Neural progenitor cell (in vitro differentiated cells): ENCODE data around the gene NUP133. TPM values are rescaled to one million over a fixed set of nuclear protein-coding genes. Genes with fewer than 3 reads are reported as not detected.

Experiments
- DNase-seq: peaks from one replicate; pipeline ENCODE4 v3.0.0-alpha.2; 2016; ENCODE audit warnings: low spot score
- H2AFZ ChIP-seq: fragments of 200-600 bp; sonication (generic); replicated peaks from 2 replicates; pipeline ENCODE4 v1.6.1; 2016; ENCODE audit warnings: antibody characterized with exemption
- H3F3A ChIP-seq: fragments of 200-600 bp; sonication (generic); 2 replicates; pipeline ENCODE4 v1.6.1; 2016; ENCODE audit warnings: antibody characterized with exemption, low read depth
- H3K27ac ChIP-seq: fragments of 200-600 bp; sonication (generic); 2 replicates; pipeline ENCODE4 v1.5.1; 2016; ENCODE audit warnings: mild to moderate bottlenecking
- H3K27me3 ChIP-seq: fragments of 200-600 bp; sonication (generic); 2 replicates; pipeline ENCODE4 v1.6.1; 2016; ENCODE audit warnings: mild to moderate bottlenecking, moderate library complexity
- H3K36me3 ChIP-seq: fragments of 200-600 bp; sonication (generic); 2 replicates; pipeline ENCODE4 v1.5.1; 2016
- H3K4me1 ChIP-seq: fragments of 200-600 bp; sonication (generic); 2 replicates; pipeline ENCODE4 v1.6.1; 2016; ENCODE audit warnings: mixed run types
- H3K4me2 ChIP-seq: fragments of 200-600 bp; sonication (generic); 2 replicates; pipeline ENCODE4 v1.6.1; 2016
- H3K4me3 ChIP-seq: fragments of 200-600 bp; sonication (generic); 2 replicates; pipeline ENCODE4 v1.5.1; 2016
- H3K79me2 ChIP-seq: fragments of 200-600 bp; sonication (generic); 2 replicates; pipeline ENCODE4 v1.6.1; 2016; ENCODE audit warnings: low read depth
- H3K9ac ChIP-seq: fragments of 200-600 bp; sonication (generic); 2 replicates; pipeline ENCODE4 v1.6.1; 2016
- H3K9me3 ChIP-seq: fragments of 200-600 bp; sonication (generic); 2 replicates; pipeline ENCODE4 v1.5.1; 2016; ENCODE audit warnings: low read depth
- H4K20me1 ChIP-seq: fragments of 200-600 bp; sonication (generic); 2 replicates; pipeline ENCODE4 v1.6.1; 2016; ENCODE audit warnings: low read depth
- H3K27ac Mint-ChIP-seq: 3 replicates; pipeline ENCODE4 v1.8.0; 2021; ENCODE audit warnings: mixed read lengths
- H3K27me3 Mint-ChIP-seq: 2 replicates; pipeline ENCODE4 v1.8.0; 2022; ENCODE audit warnings: low read depth, mild to moderate bottlenecking, inconsistent platforms, moderate library complexity, mixed read lengths; ENCODE audit not compliant: insufficient read depth
- H3K36me3 Mint-ChIP-seq: 3 replicates; pipeline ENCODE4 v1.8.0; 2021; ENCODE audit warnings: mixed read lengths
- H3K4me1 Mint-ChIP-seq: 3 replicates; pipeline ENCODE4 v1.8.0; 2021; ENCODE audit warnings: mixed read lengths
- H3K4me3 Mint-ChIP-seq: 3 replicates; pipeline ENCODE4 v1.8.0; 2021; ENCODE audit warnings: mild to moderate bottlenecking, moderate library complexity, mixed read lengths
- H3K9me3 Mint-ChIP-seq: 3 replicates; pipeline ENCODE4 v1.8.0; 2020; ENCODE audit warnings: mixed read lengths
- EZH2 ChIP-seq: fragments of 200-600 bp; sonication (generic); IDR thresholded peaks from 2 replicates; pipeline ENCODE4 v1.6.1; 2017; ENCODE audit warnings: antibody characterized with exemption, mild to moderate bottlenecking, moderate library complexity
- EZH2phosphoT487 ChIP-seq: fragments of 200-600 bp; sonication (generic); IDR thresholded peaks from 2 replicates; pipeline ENCODE4 v1.6.1; 2017; ENCODE audit warnings: antibody characterized with exemption
- total RNA-seq: library from RNA; depleted of rRNA; stranded (reverse); fragments of >200 nt; gene quantifications from 2 replicates; pipeline ENCODE4 v1.2.3, GENCODE V29; 2015; ENCODE audit warnings: low replicate concordance
- TF ChIP-seq, protein P1 (sequence below): fragments of 200-600 bp; sonication (generic); IDR thresholded peaks from 2 replicates; pipeline ENCODE4 v1.5.1; 2017; ENCODE audit warnings: antibody characterized with exemption, mild to moderate bottlenecking

Gene NUP133
- total RNA-seq, 1 donor from 2014 or later: 89.3 TPM

DNA sequence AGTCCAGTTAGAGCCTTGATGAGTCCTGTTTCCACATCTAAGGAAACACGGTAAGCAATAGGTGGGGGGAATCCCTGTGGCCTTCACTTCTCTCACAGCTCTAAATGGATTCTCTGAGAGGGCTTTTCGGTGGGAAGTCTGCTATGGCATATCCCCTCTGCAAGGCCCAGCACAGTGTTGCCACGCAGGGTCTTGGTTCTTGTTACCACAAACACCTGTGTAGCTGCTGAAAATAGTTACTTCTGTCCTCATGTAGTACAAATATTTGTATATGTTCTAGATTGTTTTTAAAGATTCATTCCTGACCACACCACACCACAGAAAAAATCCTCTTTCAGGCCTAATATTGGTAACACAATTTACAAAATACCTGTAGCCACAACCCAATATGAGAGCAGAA lies 79.9 kb downstream of the NUP133 start:
- Histone ChIP-seq H3K9me3 (peaks cover 8% of the 10 kb centered on the region), H3K4me1 (no peaks in the 10 kb centered on the region), H4K20me1 (peaks cover 7% of the 10 kb centered on the region), H2AFZ (no peak overlapping the region), H3K79me2 (no peaks in the 10 kb centered on the region), H3K4me3 (no peak overlapping the region), H3K36me3 (no peaks in the 10 kb centered on the region), H3K4me2 (no peak overlapping the region), H3K27me3 (peaks cover 38% of the 10 kb centered on the region), H3F3A (no peaks in the 10 kb centered on the region), H3K27ac (no peak overlapping the region), H3K9ac (no peak overlapping the region)
- H3K4me3 Mint-ChIP-seq: no peak overlapping the region
- no peak for DNase-seq
- peaks cover 9% of the 10 kb centered on the region for H3K4me1 Mint-ChIP-seq
- H3K9me3 Mint-ChIP-seq: peaks cover 10% of the 10 kb centered on the region
- H3K27me3 Mint-ChIP-seq: peaks cover 47% of the 10 kb centered on the region
- TF ChIP-seq EZH2: no peak
- TF ChIP-seq EZH2phosphoT487: no peak
- TF ChIP-seq, protein P1, sequence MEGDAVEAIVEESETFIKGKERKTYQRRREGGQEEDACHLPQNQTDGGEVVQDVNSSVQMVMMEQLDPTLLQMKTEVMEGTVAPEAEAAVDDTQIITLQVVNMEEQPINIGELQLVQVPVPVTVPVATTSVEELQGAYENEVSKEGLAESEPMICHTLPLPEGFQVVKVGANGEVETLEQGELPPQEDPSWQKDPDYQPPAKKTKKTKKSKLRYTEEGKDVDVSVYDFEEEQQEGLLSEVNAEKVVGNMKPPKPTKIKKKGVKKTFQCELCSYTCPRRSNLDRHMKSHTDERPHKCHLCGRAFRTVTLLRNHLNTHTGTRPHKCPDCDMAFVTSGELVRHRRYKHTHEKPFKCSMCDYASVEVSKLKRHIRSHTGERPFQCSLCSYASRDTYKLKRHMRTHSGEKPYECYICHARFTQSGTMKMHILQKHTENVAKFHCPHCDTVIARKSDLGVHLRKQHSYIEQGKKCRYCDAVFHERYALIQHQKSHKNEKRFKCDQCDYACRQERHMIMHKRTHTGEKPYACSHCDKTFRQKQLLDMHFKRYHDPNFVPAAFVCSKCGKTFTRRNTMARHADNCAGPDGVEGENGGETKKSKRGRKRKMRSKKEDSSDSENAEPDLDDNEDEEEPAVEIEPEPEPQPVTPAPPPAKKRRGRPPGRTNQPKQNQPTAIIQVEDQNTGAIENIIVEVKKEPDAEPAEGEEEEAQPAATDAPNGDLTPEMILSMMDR: no peak
- H3K36me3 Mint-ChIP-seq: no peaks in the 10 kb centered on the region
- H3K27ac Mint-ChIP-seq: no peak overlapping the region

DNA sequence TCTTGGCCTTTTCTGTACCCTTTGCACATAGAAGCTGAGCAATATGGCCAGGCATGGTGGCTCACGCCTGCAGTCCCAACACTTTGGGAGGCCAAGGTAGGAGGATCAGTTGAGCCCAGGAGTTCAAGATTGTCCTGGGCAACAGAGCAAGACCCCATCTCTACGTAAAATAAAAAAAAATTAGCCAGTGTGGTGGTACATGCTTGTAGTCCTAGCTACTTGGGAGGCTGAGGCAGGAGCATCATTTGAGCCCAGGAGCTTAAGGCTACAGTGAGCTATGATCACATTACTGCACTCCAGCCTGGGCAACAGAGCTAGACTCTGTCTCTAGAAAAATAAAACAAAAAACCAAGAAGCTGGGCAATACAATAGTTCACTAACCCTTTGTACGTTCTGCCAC lies 80.6 kb downstream of the NUP133 start:
- H4K20me1 ChIP-seq: peaks cover 6% of the 10 kb centered on the region
- no peaks in the 10 kb centered on the region for H3F3A ChIP-seq
- H3K27ac Mint-ChIP-seq: no peak overlapping the region
- peaks cover 41% of the 10 kb centered on the region for H3K27me3 Mint-ChIP-seq
- H3K27ac ChIP-seq: no peak overlapping the region
- no peaks in the 10 kb centered on the region for H3K36me3 ChIP-seq
- no peak for TF ChIP-seq EZH2
- TF ChIP-seq EZH2phosphoT487: no peak
- TF ChIP-seq, protein P1: no peak
- H3K9ac ChIP-seq: no peak overlapping the region
- DNase-seq: no peak
- H3K4me3 ChIP-seq: no peak overlapping the region
- H3K4me1 ChIP-seq: no peaks in the 10 kb centered on the region
- H3K27me3 ChIP-seq: peaks cover 31% of the 10 kb centered on the region
- H2AFZ ChIP-seq: no peak overlapping the region
- H3K9me3 Mint-ChIP-seq: peaks cover 12% of the 10 kb centered on the region
- H3K4me3 Mint-ChIP-seq: no peak overlapping the region
- H3K4me2 ChIP-seq: no peak overlapping the region
- no peaks in the 10 kb centered on the region for H3K36me3 Mint-ChIP-seq
- no peaks in the 10 kb centered on the region for H3K79me2 ChIP-seq
- peaks cover 9% of the 10 kb centered on the region for H3K4me1 Mint-ChIP-seq
- peaks cover 8% of the 10 kb centered on the region for H3K9me3 ChIP-seq

DNA sequence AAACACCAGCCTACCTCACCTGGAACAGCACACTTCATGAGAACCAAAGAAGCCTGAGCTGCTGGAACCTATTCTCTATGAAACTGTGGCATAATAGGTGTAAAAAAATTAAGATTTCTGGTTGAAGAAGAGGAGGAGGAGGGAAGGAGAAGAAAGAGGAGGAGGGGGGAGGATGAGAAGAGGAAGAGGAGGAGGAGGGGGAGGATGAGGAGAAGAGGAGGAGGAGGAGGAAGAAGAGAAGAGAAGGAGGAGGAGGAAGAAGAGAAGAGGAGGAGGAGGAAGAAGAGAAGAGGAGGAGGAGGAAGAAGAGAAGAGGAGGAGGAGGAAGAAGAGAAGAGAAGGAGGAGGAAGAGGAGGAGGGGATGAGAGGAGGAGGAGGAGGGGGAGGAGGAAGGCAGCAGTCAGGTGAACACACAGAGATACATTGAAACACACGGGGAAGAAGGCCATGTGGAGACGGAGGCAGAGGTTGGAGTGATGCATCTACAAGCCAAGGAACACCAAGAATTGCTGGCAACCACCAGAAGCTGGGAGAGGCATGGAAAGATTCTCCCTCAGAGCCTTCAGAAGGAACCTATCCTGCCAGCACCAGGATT lies 82.5 kb downstream of the NUP133 start:
- Histone ChIP-seq H2AFZ (no peak overlapping the region), H3F3A (no peaks in the 10 kb centered on the region), H3K4me2 (no peak overlapping the region), H3K27ac (no peak overlapping the region), H3K9ac (no peak overlapping the region), H3K27me3 (peaks cover 13% of the 10 kb centered on the region), H3K79me2 (no peaks in the 10 kb centered on the region), H3K4me1 (no peaks in the 10 kb centered on the region), H3K4me3 (no peak overlapping the region), H4K20me1 (no peaks in the 10 kb centered on the region), H3K36me3 (no peaks in the 10 kb centered on the region), H3K9me3 (peaks cover 8% of the 10 kb centered on the region)
- peaks cover 28% of the 10 kb centered on the region for H3K27me3 Mint-ChIP-seq
- TF ChIP-seq EZH2phosphoT487: no peak
- H3K36me3 Mint-ChIP-seq: peaks cover 2% of the 10 kb centered on the region
- no peaks in the 10 kb centered on the region for H3K4me1 Mint-ChIP-seq
- no peak overlapping the region for H3K27ac Mint-ChIP-seq
- H3K9me3 Mint-ChIP-seq: peaks cover 6% of the 10 kb centered on the region
- DNase-seq: no peak
- H3K4me3 Mint-ChIP-seq: no peak overlapping the region

DNA sequence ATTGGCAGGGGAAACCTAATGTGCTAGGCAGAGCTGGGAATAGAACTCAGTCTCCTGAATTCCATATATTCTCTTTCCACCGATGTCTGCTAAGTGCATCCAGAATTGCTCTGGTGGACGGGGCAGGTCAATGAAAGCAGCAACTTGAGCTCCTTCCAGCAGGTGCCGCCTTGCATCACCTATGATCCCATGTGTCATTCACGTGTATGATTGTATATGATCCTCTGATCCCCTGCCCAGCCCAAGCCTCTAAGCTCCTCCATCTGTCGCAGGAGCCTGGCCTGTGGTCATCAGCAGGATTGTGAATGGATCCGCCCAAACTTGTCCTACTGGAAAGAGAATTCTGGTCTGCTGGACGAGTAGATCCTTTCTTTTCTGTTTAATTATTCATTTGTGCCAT lies 87.4 kb downstream of the NUP133 start:
- no peak overlapping the region for H3K4me3 ChIP-seq
- Mint-ChIP-seq H3K27ac (no peak overlapping the region), H3K27me3 (peaks cover 6% of the 10 kb centered on the region), H3K9me3 (peaks cover 6% of the 10 kb centered on the region), H3K36me3 (peaks cover 2% of the 10 kb centered on the region), H3K4me3 (no peak overlapping the region), H3K4me1 (no peaks in the 10 kb centered on the region)
- H3K4me1 ChIP-seq: no peaks in the 10 kb centered on the region
- no peaks in the 10 kb centered on the region for H3K36me3 ChIP-seq
- H3F3A ChIP-seq: no peaks in the 10 kb centered on the region
- no peak overlapping the region for H3K9ac ChIP-seq
- no peak for DNase-seq
- H3K9me3 ChIP-seq: peaks cover 8% of the 10 kb centered on the region
- no peak overlapping the region for H3K4me2 ChIP-seq
- no peak overlapping the region for H2AFZ ChIP-seq
- no peaks in the 10 kb centered on the region for H3K79me2 ChIP-seq
- no peaks in the 10 kb centered on the region for H4K20me1 ChIP-seq
- no peaks in the 10 kb centered on the region for H3K27me3 ChIP-seq
- no peak overlapping the region for H3K27ac ChIP-seq
- TF ChIP-seq EZH2: no peak
